K562 (cell line): Measurements from ENCODE around the gene AP1AR. TPM values are rescaled to one million over a fixed set of nuclear protein-coding genes. Genes with fewer than 3 reads are reported as not detected.

ENCODE experiments used
- ATAC-seq: fragments of 200-7000 bp; cut with Tn5 transposase; 3 replicates; pipeline ENCODE4 v1.9.1; 2020; ENCODE audit warnings: moderate library complexity
- BruUV-seq: library from RNA; stranded (reverse); fragments of 400-500 nt; replicated peaks from 2 replicates; lab custom pipeline; 2021; lab: Mats Ljungman, UMichigan
- CTCF ChIA-PET: fragments of 300-600 bp; formaldehyde crosslinking; extraction: SDS; loops from one replicate; lab custom pipeline; 2021; ENCODE audit warnings: low intra/inter-chr PET ratio; lab: Yijun Ruan, JAX
- POLR2A ChIA-PET: fragments of 300-600, 350-650 bp; sonication (Branson Sonifier 250); formaldehyde crosslinking; extraction: SDS; loops from one replicate; lab custom pipeline; 2021; ENCODE audit warnings: antibody characterized with exemption, inconsistent platforms; lab: Yijun Ruan, JAX
- DNase-seq, 4 experiments: peaks; one replicate each; pipeline versions ENCODE4 v3.0.0 to v3.0.0-alpha.2; 2011 to 2018; ENCODE audit warnings: low spot score in 3 of 4, mixed read lengths in 3 of 4; ENCODE audit errors: extremely low read depth in 1 of 4
- FAIRE-seq: peaks from 2 replicates; lab custom pipeline; 2011; peaks lifted over from hg19 to GRCh38; lab: Jason Lieb, UNC
- H2AFZ ChIP-seq: 2 replicates; pipeline ENCODE4 v1.6.0; 2011; ENCODE audit warnings: low read depth, low read length, control low read depth, inconsistent platforms
- H3K27ac ChIP-seq: fragments of 200-600 bp; 3 replicates; pipeline ENCODE4 v1.8.0; 2011; ENCODE audit warnings: low read depth, mild to moderate bottlenecking, control low read depth, inconsistent platforms, low read length, moderate library complexity, mixed read lengths; ENCODE audit errors: extremely low read depth
- H3K27me3 ChIP-seq, 2 experiments: fragments of 300-600 bp in 1 of 2; 2 replicates in 1 of 2; 3 replicates in 1 of 2; pipeline versions ENCODE4 v1.6.0 to v1.8.0; 2011; ENCODE audit warnings: inconsistent platforms in 2 of 2, low read length in 2 of 2, mild to moderate bottlenecking in 1 of 2, mixed read lengths in 1 of 2, moderate library complexity in 1 of 2; ENCODE audit not compliant: control insufficient read depth in 2 of 2, insufficient read depth in 2 of 2
- H3K36me3 ChIP-seq: fragments of 300-600 bp; 3 replicates; pipeline ENCODE4 v1.8.0; 2011; ENCODE audit warnings: mild to moderate bottlenecking, low read length, inconsistent platforms; ENCODE audit not compliant: control insufficient read depth, insufficient read depth
- H3K4me1 ChIP-seq, 2 experiments: fragments of 200-600 bp in 1 of 2; replicated peaks in 1 of 2; 2 replicates in 1 of 2; 3 replicates in 1 of 2; pipeline versions ENCODE4 v1.5.1 to v1.8.0; 2011; ENCODE audit warnings: inconsistent platforms in 2 of 2, low read length in 2 of 2, mild to moderate bottlenecking in 1 of 2, mixed read lengths in 1 of 2, moderate library complexity in 1 of 2; ENCODE audit not compliant: control insufficient read depth in 2 of 2, insufficient read depth in 2 of 2
- H3K4me2 ChIP-seq: 2 replicates; pipeline ENCODE4 v1.6.1; 2011; ENCODE audit warnings: low read length, control low read depth, inconsistent platforms, mixed read lengths; ENCODE audit not compliant: insufficient read depth
- H3K4me3 ChIP-seq: fragments of 200-600 bp; sonication (generic), shearing (Covaris generic); 2 replicates; pipeline ENCODE4 v1.5.1; 2016; ENCODE audit warnings: control low read depth, inconsistent platforms
- H3K79me2 ChIP-seq: fragments of 200-600 bp; 3 replicates; pipeline ENCODE4 v1.8.0; 2011; ENCODE audit warnings: low read length, inconsistent platforms; ENCODE audit not compliant: control insufficient read depth, insufficient read depth
- H3K9ac ChIP-seq, 2 experiments: 2 replicates each; pipeline versions ENCODE4 v1.6.0 to v1.6.1; 2011; ENCODE audit warnings: low read depth in 2 of 2, low read length in 2 of 2, control low read depth in 1 of 2, inconsistent platforms in 1 of 2, mild to moderate bottlenecking in 1 of 2, mixed read lengths in 1 of 2; ENCODE audit not compliant: insufficient read depth in 1 of 2
- H3K9me1 ChIP-seq: one replicate; pipeline ENCODE4 v1.6.0; 2011; ENCODE audit warnings: inconsistent platforms, mild to moderate bottlenecking, low read length, moderate library complexity; ENCODE audit not compliant: control insufficient read depth, insufficient read depth
- H3K9me3 ChIP-seq: replicated peaks from 2 replicates; pipeline ENCODE4 v1.5.1; 2011; ENCODE audit warnings: low read depth, low read length, inconsistent platforms; ENCODE audit not compliant: control insufficient read depth, insufficient read depth
- H4K20me1 ChIP-seq: replicated peaks from 2 replicates; pipeline ENCODE4 v1.6.1; 2011; ENCODE audit warnings: low read length, inconsistent platforms, mixed read lengths; ENCODE audit not compliant: control insufficient read depth, insufficient read depth
- BRCA1 ChIP-seq, 2 experiments: fragments of 450-650 bp in 1 of 2; sonication (generic) in 1 of 2; formaldehyde crosslinking in 1 of 2; IDR thresholded peaks; 2 replicates each; pipeline versions ENCODE4 v1.5.0 to v1.6.1; 2017 to 2020; ENCODE audit warnings: mild to moderate bottlenecking in 1 of 2, missing genetic modification reagents in 1 of 2
- CTCF ChIP-seq, 3 experiments: IDR thresholded peaks in 2 of 3; conservative IDR thresholded peaks in 1 of 3; 2 replicates each; pipeline ENCODE4 v1.5.1; 2011 to 2012; ENCODE audit warnings: low read length in 3 of 3, mild to moderate bottlenecking in 3 of 3, control low read depth in 2 of 3, improper control_type of control experiment in 1 of 3, inconsistent platforms in 1 of 3, low read depth in 1 of 3, mixed read lengths in 1 of 3, moderate library complexity in 1 of 3; ENCODE audit not compliant: insufficient read depth in 2 of 3
- EP300 ChIP-seq: IDR thresholded peaks from 2 replicates; pipeline ENCODE4 v1.6.1; 2012; ENCODE audit warnings: low read length, improper control_type of control experiment
- ETS2 ChIP-seq: IDR thresholded peaks from 2 replicates; pipeline ENCODE4 v1.6.1; 2016; ENCODE audit warnings: borderline replicate concordance, missing genetic modification characterization, mild to moderate bottlenecking, moderate library complexity, missing compliant biosample characterization; ENCODE audit not compliant: poor library complexity, severe bottlenecking
- GABPB1 ChIP-seq: sonication (generic); formaldehyde crosslinking; IDR thresholded peaks from 2 replicates; pipeline ENCODE4 v1.8.0; 2022; ENCODE audit warnings: mild to moderate bottlenecking, missing genetic modification reagents
- NFE2 ChIP-seq: IDR thresholded peaks from 2 replicates; pipeline ENCODE4 v1.6.1; 2014; ENCODE audit warnings: antibody characterized with exemption, low read depth
- PHB ChIP-seq: fragments of 250-450 bp; sonication (Bioruptor Pico); IDR thresholded peaks from 2 replicates; pipeline ENCODE4 v1.5.0; 2021
- RAD21 ChIP-seq, 2 experiments: fragments of 250-450 bp in 1 of 2; fragments of 450-650 bp in 1 of 2; sonication (Bioruptor Pico) in 1 of 2; formaldehyde crosslinking in 1 of 2; IDR thresholded peaks in 1 of 2; conservative IDR thresholded peaks in 1 of 2; 2 replicates each; pipeline versions ENCODE4 v1.4.0 to v1.8.0; 2020 to 2022; ENCODE audit warnings: mild to moderate bottlenecking in 2 of 2, moderate library complexity in 1 of 2
- SMARCA5 ChIP-seq: fragments of 450-650 bp; IDR thresholded peaks from 2 replicates; pipeline ENCODE4 v1.6.1; 2016
- ZNF407 ChIP-seq: fragments of 450-650 bp; IDR thresholded peaks from 2 replicates; pipeline ENCODE4 v1.6.1; 2016; ENCODE audit warnings: low read depth
- ZNF668 ChIP-seq: fragments of 250-450 bp; sonication (Bioruptor Pico); IDR thresholded peaks from 2 replicates; pipeline ENCODE4 v1.8.0; 2022; ENCODE audit warnings: mild to moderate bottlenecking, inconsistent platforms
- WGBS: fragments of 100-300 bp; shearing (Covaris generic); methylation state at CpG from one replicate; pipeline ENCODE4 v1.1.6; 2016; ENCODE audit warnings: low coverage, mixed read lengths; ENCODE audit not compliant: insufficient coverage; ENCODE audit errors: missing lambda C conversion rate; 5-methylcytosine and 5-hydroxymethylcytosine counted together
- in situ Hi-C: fragments of 300-500 bp; cut with MboI; formaldehyde crosslinking; loops from 4 replicates; pipeline ENCODE4 v1.15.0; 2018; ENCODE audit warnings: inconsistent platforms, mixed read lengths
- intact Hi-C: fragments of 100-400 bp; cut with micrococcal nuclease; formaldehyde crosslinking; loops from 2 replicates; pipeline ENCODE4 v1.14.2; 2022
- polyA plus RNA-seq, 8 experiments: library from polyadenylated mRNA; depleted of rRNA in 4 of 8; stranded (reverse) in 5 of 8; unstranded in 3 of 8; fragments of >200 nt; fragmentation: Nextera tagmentation in 2 of 8; fragmentation: Illumina TruSeq in 1 of 8; extraction: Ambion mirVana in 2 of 8; extraction: Trizol in 1 of 8; gene quantifications; 2 replicates each; pipeline versions ENCODE4 v1.2.1 to v1.2.3, GENCODE V29; 2011 to 2014; ENCODE audit warnings: inconsistent platforms in 1 of 8, missing spikeins in 1 of 8
- total RNA-seq, 7 experiments: library from RNA; depleted of rRNA in 6 of 7; stranded (reverse); fragments of >200 nt in 6 of 7; fragmentation: Illumina TruSeq in 2 of 7; extraction: Trizol in 2 of 7; gene quantifications; 2 replicates each; pipeline versions ENCODE4 v1.2.1 to v1.2.3, GENCODE V29; 2011 to 2021; ENCODE audit warnings: low replicate concordance in 1 of 7

Gene AP1AR
- total and polyA plus RNA-seq, 9 of the 15 experiments (the other 6 are each of a cell fraction or from before 2014, with no cell fraction given) = 2.6 to 20.7 (median 12.2) TPM

GRCh38 chr4:112266823-112267222 is 35.2 kb downstream of the AP1AR start:
- H3K27me3 ChIP-seq = no peaks in the 10 kb centered on the region
- no TSS peak for BruUV-seq
- intact Hi-C loops = no loop called here
- H3K9me1 ChIP-seq = no peaks in the 10 kb centered on the region
- ATAC-seq (peak; percentile 74), DNase-seq (peak; percentile 15 to 28 (median 20)), FAIRE-seq (no peak)
- WGBS = 52% methylated on average over 2 of the region's 2 CpGs
- in situ Hi-C loops = no loop called here
- no peak overlapping the region for H3K27ac ChIP-seq
- H3K9ac ChIP-seq = no peak overlapping the region
- no peak overlapping the region for H3K4me2 ChIP-seq
- CTCF ChIA-PET = interaction anchor here (0.6 to 3.7 kb wide), 4 partner anchors 77 to 338 kb away, joined by 3 to 31 read pairs (median 4); no protein-coding TSS in a partner anchor
- no peaks in the 10 kb centered on the region for H3K9me3 ChIP-seq
- no peaks in the 10 kb centered on the region for H4K20me1 ChIP-seq
- POLR2A ChIA-PET = interaction anchor here (1.5 kb wide), 1 partner anchor 121 kb away, joined by 3 read pairs; the partner anchor contains the start of gene FAM241A
- H3K79me2 ChIP-seq = no peaks in the 10 kb centered on the region
- peaks cover 19% of the 10 kb centered on the region for H3K36me3 ChIP-seq
- no peak overlapping the region for H3K4me3 ChIP-seq
- H3K4me1 ChIP-seq = no peaks in the 10 kb centered on the region
- H2AFZ ChIP-seq = no peak overlapping the region
- TF ChIP-seq NFE2 (no peak), ZNF407 (no peak), ETS2 (tag) (no peak), CTCF (IDR thresholded peaks at IDR 0.05 in 2 of 3, conservative IDR thresholded peaks at IDR 0.05 in 1 of 3; ENCODE audit: insufficient read depth in 2 of 3, low read depth in 1 of 3, low read length in 3 of 3) (peak in 2 of 3 experiments; percentile 37 to 51; a peak in 3 of 6 replicates), EP300 (no peak), RAD21 (CRISPR knock-in tag; conservative IDR thresholded peaks at IDR 0.05 in 1 of 2, IDR thresholded peaks at IDR 0.05 in 1 of 2) (peak; percentile 35 to 51; a peak in 3 of 4 replicates), BRCA1 (IDR thresholded peaks at IDR 0.05) (no peak), BRCA1 (CRISPR knock-in tag; IDR thresholded peaks at IDR 0.05) (no peak), SMARCA5 (no peak), ZNF668 (CRISPR knock-in tag) (no peak), PHB (CRISPR knock-in tag) (no peak), GABPB1 (CRISPR knock-in tag) (no peak)
